Lung microvascular endothelial cell (primary cell): ENCODE measurements around the gene GALR3. TPM values are rescaled to one million over a fixed set of nuclear protein-coding genes. Genes with fewer than 3 reads are reported as not detected.

Experiments used
- DNase-seq, 2 donors: peaks; one replicate each; pipeline versions ENCODE4 v3.0.0 to v3.0.0-alpha.2; 2010; ENCODE audit warnings: low read depth in 2 of 2
- total RNA-seq: library from RNA; depleted of rRNA; stranded (reverse); fragments of >200 nt; gene quantifications from 2 replicates; pipeline ENCODE4 v1.2.1, GENCODE V29; 2014

Gene GALR3
- total RNA-seq, 1 donor from 2014 or later, result not detected

GRCh38 chr22:37865510-37865909 lies 42.3 kb downstream of the GALR3 start:
- DNase-seq, result no peak

GRCh38 chr22:37870273-37870672 lies 47.1 kb downstream of the GALR3 start:
- no peak for DNase-seq

Other genes starting within 250 kb of the GALR3 start
- not detected in 2 replicates for gene LGALS2, start 243.3 kb upstream of the GALR3 start, total RNA-seq
- gene GGA1, start 214.5 kb upstream of the GALR3 start, total RNA-seq, result 29.2 and 85.3 TPM in 2 replicates
- gene SH3BP1, start 183.7 kb upstream of the GALR3 start, total RNA-seq, result 0.40 and 0.87 TPM in 2 replicates
- 5.0 and 6.7 TPM in 2 replicates for gene PDXP, start 164.7 kb upstream of the GALR3 start, total RNA-seq
- gene LGALS1, start 147.7 kb upstream of the GALR3 start, total RNA-seq, result 2,589 and 6,877 TPM in 2 replicates
- 13.5 and 18.1 TPM in 2 replicates for gene NOL12, start 137.0 kb upstream of the GALR3 start, total RNA-seq
- gene TRIOBP, start 126.3 kb upstream of the GALR3 start, total RNA-seq, result 79.8 and 156 TPM in 2 replicates
- gene GCAT, start 15.4 kb upstream of the GALR3 start, total RNA-seq, result 11.9 and 19.8 TPM in 2 replicates
- gene ANKRD54, start 21.0 kb downstream of the GALR3 start, total RNA-seq, result 15.9 and 18.8 TPM in 2 replicates
- gene EIF3L, start 26.0 kb downstream of the GALR3 start, total RNA-seq, result 293 and 344 TPM in 2 replicates
- 20.7 and 30.2 TPM in 2 replicates for gene MICALL1, start 82.9 kb downstream of the GALR3 start, total RNA-seq
- under 0.01 TPM in 2 replicates for gene C22orf23, start 130.2 kb downstream of the GALR3 start, total RNA-seq
- 34.4 and 52.6 TPM in 2 replicates for gene POLR2F, start 130.3 kb downstream of the GALR3 start, total RNA-seq
- not detected in 2 replicates for gene SOX10, start 161.2 kb downstream of the GALR3 start, total RNA-seq
- 7.4 and 7.9 TPM in 2 replicates for gene PICK1, start 234.0 kb downstream of the GALR3 start, total RNA-seq